Thyroid gland (tissue), 4 donors: ENCODE results near the gene SMIM29.
A peak's percentile ranks its signal among the peaks of the same experiment; 100 is the strongest.

Source experiments
- CTCF ChIP-seq, 6 experiments: fragments of 200-600 bp in 3 of 6; fragments of 450-650 bp in 3 of 6; sonication (generic) in 3 of 6; IDR thresholded peaks; one replicate each; pipeline ENCODE4 v1.5.1; 2016 to 2019; ENCODE audit warnings: antibody characterized with exemption in 6 of 6, mild to moderate bottlenecking in 2 of 6, inconsistent platforms in 1 of 6, moderate library complexity in 1 of 6
- POLR2A ChIP-seq, 2 donors: fragments of 450-650 bp; IDR thresholded peaks; one replicate each; pipeline ENCODE4 v1.6.1; 2017; ENCODE audit warnings: antibody characterized with exemption in 2 of 2, mild to moderate bottlenecking in 2 of 2, moderate library complexity in 1 of 2

DNA sequence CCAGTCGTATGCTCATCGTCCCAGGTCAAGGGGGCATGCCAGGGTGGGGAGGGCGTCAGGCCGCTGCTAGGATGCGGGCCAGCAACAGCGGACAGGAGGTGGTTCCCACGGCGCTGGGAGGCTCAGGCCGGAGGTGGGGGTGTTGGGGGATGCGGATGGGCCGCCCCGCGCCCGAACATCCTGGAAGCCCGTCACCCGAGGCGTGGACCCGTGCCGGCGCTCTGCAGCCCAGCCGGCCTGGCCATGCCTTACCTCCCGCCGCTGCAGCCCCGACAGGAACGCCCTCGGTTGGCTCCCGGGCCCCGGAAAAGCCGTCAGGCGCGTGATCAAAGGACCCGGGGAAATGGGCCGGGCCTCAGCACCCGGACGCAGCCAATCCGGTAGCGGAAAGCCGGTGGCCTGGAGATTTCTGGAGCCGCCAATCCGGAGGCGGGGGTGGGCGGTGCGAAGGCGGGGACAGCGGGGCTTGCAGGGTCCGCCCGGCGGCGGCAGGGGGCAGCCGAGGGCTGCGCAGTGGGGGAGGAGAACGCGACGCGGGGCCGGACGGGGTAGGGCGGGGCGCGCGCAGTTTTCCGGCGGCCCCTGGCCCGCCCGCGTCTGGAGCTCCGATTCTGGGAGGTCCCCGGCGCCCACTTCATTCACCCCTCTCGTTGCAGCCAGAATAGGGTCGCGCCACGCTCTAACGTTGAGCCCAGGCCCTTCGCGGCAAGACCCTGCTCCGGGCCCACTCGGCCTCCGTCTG is at the start of gene SMIM29:
- TF ChIP-seq CTCF (IDR thresholded peaks at IDR 0.05) (peak; percentile 75 to 98 (median 96)), POLR2A (IDR thresholded peaks at IDR 0.05) (peak; percentile 49 to 89)
